ENCODE measurements around the gene IGFBP2. TPM values are rescaled to one million over a fixed set of nuclear protein-coding genes. Genes with fewer than 3 reads are reported as not detected.

The IGFBP2 gene
- total and polyA plus RNA-seq, 2 of the 8 experiments (the other 6 are each of a cell fraction or from before 2014, with no cell fraction given): 326 to 782 TPM

DNA sequence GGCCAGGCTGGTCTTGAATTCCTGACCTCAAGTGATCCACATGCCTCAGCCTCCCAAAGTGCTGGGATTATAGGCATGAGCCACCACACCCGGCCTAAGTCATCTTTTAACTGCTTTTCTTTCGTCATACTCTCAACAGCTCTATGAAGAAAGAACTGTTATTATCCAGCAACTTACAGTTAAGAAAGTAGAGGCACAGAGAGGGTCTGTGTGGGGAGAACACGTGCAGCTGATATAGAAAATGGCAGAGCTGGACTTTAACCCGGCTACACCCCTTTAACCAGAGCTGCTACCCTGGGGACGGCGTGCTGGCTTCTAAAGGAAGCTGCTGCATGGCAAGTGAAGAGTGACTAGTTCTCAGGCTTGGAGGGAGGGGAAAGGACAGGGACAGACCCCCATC lies 25.5 kb downstream of the IGFBP2 start:
- FAIRE-seq (no peak), DNase-seq (ENCODE audit: low read depth in 1 of 2, low spot score in 2 of 2) (no peak)
- Histone ChIP-seq H3K27ac (ENCODE audit: low read depth, low read length) (no peak overlapping the region), H3K23me2 (ENCODE audit: low read depth, low read length) (no peaks in the 10 kb centered on the region), H3K56ac (replicated peaks; ENCODE audit: insufficient read length, low read depth, low read length) (no peak overlapping the region), H4K5ac (ENCODE audit: insufficient read length, low read depth, low read length) (no peak overlapping the region), H3K23ac (ENCODE audit: insufficient read length) (no peak overlapping the region), H3K14ac (ENCODE audit: insufficient read length) (no peak overlapping the region), H3K9ac (replicated peaks in 1 of 4; ENCODE audit: extremely low read depth in 1 of 4, low read depth in 3 of 4, low read length in 3 of 4) (no peak overlapping the region), H3K79me1 (ENCODE audit: low read depth, low read length) (peaks cover 18% of the 10 kb centered on the region), H3K79me2 (ENCODE audit: control insufficient read depth in 1 of 2, insufficient read depth in 2 of 2, low read length in 2 of 2) (peaks cover 0 to 49% of the 10 kb centered on the region in 2 experiments; a peak in 3 of 4 replicates), H3K27me3 (replicated peaks in 1 of 4; ENCODE audit: control insufficient read depth in 3 of 4, extremely low read depth in 1 of 4, insufficient read depth in 3 of 4, low read length in 3 of 4) (no peaks in the 10 kb centered on the region), H2AK5ac (ENCODE audit: low read depth, low read length) (no peak overlapping the region), H3K36me3 (ENCODE audit: control insufficient read depth in 2 of 4, insufficient read depth in 4 of 4, low read length in 3 of 4) (peaks cover 10 to 25% (median 22%) of the 10 kb centered on the region in 4 experiments; a peak in 7 of 8 replicates), H2BK120ac (replicated peaks; ENCODE audit: low read depth, low read length) (no peak overlapping the region), H3K18ac (ENCODE audit: extremely low read depth, low read length) (no peak overlapping the region), H2BK20ac (ENCODE audit: low read length) (no peak overlapping the region), H3K4me2 (ENCODE audit: insufficient read depth in 1 of 2, low read depth in 2 of 2, low read length in 2 of 2) (no peak overlapping the region), H4K8ac (ENCODE audit: extremely low read depth, insufficient read depth, low read length) (no peak overlapping the region; the same call in 1 of the 2 replicates), H3K4ac (replicated peaks; ENCODE audit: insufficient read length, low read depth, low read length) (no peak overlapping the region), H3K4me3 (ENCODE audit: extremely low read depth in 1 of 4, insufficient read depth in 2 of 4, low read depth in 3 of 4, low read length in 4 of 4) (no peak overlapping the region), H4K20me1 (replicated peaks in 1 of 2; ENCODE audit: control insufficient read depth in 1 of 2, insufficient read depth in 2 of 2, low read length in 2 of 2) (peaks cover 9 to 13% of the 10 kb centered on the region in 2 experiments), H4K91ac (replicated peaks; ENCODE audit: insufficient read length, low read length) (no peak overlapping the region), H3K9me3 (ENCODE audit: insufficient read depth in 2 of 2, low read depth in 1 of 2, low read length in 1 of 2) (no peaks in the 10 kb centered on the region), H2BK5ac (ENCODE audit: low read depth, low read length) (no peak overlapping the region), H2BK12ac (ENCODE audit: low read depth, low read length) (no peak overlapping the region), H2AFZ (ENCODE audit: low read length) (no peak overlapping the region), H2BK15ac (ENCODE audit: low read length) (no peak overlapping the region), H3K4me1 (replicated peaks in 1 of 4; ENCODE audit: control insufficient read depth in 3 of 4, insufficient read depth in 4 of 4, low read length in 3 of 4) (peaks cover 0 to 2% (median 0%) of the 10 kb centered on the region in 4 experiments; a peak in 3 of 7 replicates)
- ChIA-PET CTCF (ENCODE audit: partially characterized antibody) (interaction anchor here (0.6 to 15.9 kb wide), 5 partner anchors 9 to 138 kb away, joined by 4 to 493 read pairs (median 8); no protein-coding TSS in a partner anchor), POLR2A (ENCODE audit: partially characterized antibody) (interaction anchor here (0.8 to 1.1 kb wide), 3 partner anchors 25 to 160 kb away, joined by 3 read pairs; partner anchors contain the start of genes IGFBP2 and RPL37A)
- 92% methylated on average over 6 of the region's 6 CpGs; no CpG with 5 or more reads in 1 of the 2 experiments for WGBS, 2 experiments (ENCODE audit: extremely low coverage in 1 of 2, insufficient coverage in 1 of 2, insufficient read length in 1 of 2, insufficient replicate concordance in 2 of 2, low coverage in 1 of 2, low lambda C conversion rate in 2 of 2, missing lambda C conversion rate in 1 of 2)
- TF ChIP-seq SP2 (IDR thresholded peaks at IDR 0.05; ENCODE audit: low read length) (no peak), RXRA (IDR thresholded peaks at IDR 0.05; ENCODE audit: insufficient read depth, low read depth, low read length) (no peak), HDAC2 (IDR thresholded peaks at IDR 0.05; ENCODE audit: borderline replicate concordance in 1 of 2, low read depth in 2 of 2, low read length in 2 of 2) (no peak), FOSL1 (IDR thresholded peaks at IDR 0.05; ENCODE audit: insufficient read depth, low read depth, low read length) (no peak), SIX5 (IDR thresholded peaks at IDR 0.05; ENCODE audit: low read depth, low read length) (no peak), NRF1 (IDR thresholded peaks at IDR 0.05; ENCODE audit: low read depth, low read length) (no peak), TEAD4 (IDR thresholded peaks at IDR 0.05; ENCODE audit: low read depth, low read length) (no peak), BRCA1 (IDR thresholded peaks at IDR 0.05; ENCODE audit: low read depth, low read length) (no peak), SRF (IDR thresholded peaks at IDR 0.05; ENCODE audit: low read depth, low read length) (no peak)
- TF ChIP-seq, protein P1, sequence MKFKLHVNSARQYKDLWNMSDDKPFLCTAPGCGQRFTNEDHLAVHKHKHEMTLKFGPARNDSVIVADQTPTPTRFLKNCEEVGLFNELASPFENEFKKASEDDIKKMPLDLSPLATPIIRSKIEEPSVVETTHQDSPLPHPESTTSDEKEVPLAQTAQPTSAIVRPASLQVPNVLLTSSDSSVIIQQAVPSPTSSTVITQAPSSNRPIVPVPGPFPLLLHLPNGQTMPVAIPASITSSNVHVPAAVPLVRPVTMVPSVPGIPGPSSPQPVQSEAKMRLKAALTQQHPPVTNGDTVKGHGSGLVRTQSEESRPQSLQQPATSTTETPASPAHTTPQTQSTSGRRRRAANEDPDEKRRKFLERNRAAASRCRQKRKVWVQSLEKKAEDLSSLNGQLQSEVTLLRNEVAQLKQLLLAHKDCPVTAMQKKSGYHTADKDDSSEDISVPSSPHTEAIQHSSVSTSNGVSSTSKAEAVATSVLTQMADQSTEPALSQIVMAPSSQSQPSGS (IDR thresholded peaks at IDR 0.05; ENCODE audit: low read length): no peak
- TF ChIP-seq, protein P2, sequence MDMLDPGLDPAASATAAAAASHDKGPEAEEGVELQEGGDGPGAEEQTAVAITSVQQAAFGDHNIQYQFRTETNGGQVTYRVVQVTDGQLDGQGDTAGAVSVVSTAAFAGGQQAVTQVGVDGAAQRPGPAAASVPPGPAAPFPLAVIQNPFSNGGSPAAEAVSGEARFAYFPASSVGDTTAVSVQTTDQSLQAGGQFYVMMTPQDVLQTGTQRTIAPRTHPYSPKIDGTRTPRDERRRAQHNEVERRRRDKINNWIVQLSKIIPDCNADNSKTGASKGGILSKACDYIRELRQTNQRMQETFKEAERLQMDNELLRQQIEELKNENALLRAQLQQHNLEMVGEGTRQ (IDR thresholded peaks at IDR 0.05; ENCODE audit: low read length): no peak

All from H1 (cell line).